Daoy (cell line): ENCODE data around the gene RHOC. TPM values are rescaled to one million over a fixed set of nuclear protein-coding genes. Genes with fewer than 3 reads are reported as not detected.

ENCODE experiments used
- DNase-seq: peaks from one replicate; pipeline ENCODE4 v3.0.0-alpha.2; 2015; ENCODE audit warnings: low read depth
- total RNA-seq: library from RNA; depleted of rRNA; stranded (reverse); fragments of >200 nt; shearing (Covaris generic); gene quantifications from 2 replicates; pipeline ENCODE4 v1.2.3, GENCODE V29; 2014

RHOC gene
- total RNA-seq, 1 experiment from 2014 or later: 443 TPM

DNA sequence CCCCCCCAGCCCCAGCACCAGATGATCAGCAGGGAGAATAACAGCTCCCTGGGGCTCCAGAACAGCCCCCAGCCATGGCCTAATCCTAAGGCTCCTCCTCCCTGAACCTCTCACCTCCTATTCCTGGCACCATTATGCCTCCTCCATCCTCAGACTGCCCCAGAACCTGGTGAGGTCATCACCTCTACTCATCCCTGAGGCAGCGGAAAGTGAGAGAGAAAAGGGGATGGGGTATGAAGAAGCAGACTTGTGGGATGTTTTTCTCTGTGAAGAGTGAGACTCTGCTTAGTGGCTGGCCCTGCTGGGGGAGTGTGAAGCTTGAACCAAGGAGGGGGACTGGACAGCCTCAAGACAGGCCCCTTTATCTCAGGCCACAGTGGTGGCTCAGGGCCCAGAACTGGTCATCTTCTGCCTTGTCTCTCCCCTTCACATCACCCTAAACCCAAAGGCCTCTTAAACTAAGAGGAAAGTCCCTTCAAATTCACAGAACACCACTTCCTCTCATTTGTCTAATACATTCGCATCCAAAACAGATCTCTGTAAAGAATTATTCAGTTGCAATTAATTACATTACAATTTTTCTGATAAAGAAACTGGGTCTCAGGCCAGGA lies 10.4 kb upstream of the RHOC start:
- DNase-seq: no peak

DNA sequence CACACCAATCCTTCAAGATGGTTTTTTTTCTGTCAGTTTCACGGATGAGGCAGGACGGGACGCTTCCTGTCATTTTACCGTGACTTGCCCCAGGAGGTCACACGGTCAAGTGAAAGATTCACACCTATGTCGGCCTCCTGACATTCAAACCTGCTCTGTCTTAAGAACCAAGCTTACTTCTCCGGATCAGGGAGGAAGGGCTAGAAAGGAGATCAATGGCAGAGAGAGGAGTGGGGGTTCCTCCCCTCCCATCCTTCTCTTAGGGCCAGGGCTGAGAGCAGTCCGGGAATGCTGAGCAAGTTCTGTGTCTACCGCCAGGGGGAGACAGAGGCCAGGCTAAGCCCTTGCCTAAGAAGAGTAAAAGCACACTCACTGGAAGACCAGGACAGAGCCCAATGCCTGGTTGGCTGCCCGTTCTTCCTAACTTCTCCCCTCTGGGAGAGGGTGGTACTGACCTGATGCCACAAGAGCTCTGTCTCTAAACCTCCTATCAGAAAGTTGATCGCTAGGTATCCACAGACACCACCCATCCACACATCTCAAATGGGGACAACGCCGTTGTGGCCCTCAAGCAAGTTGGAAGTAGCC lies 9.3 kb upstream of the RHOC start:
- DNase-seq: peak; percentile 95

DNA sequence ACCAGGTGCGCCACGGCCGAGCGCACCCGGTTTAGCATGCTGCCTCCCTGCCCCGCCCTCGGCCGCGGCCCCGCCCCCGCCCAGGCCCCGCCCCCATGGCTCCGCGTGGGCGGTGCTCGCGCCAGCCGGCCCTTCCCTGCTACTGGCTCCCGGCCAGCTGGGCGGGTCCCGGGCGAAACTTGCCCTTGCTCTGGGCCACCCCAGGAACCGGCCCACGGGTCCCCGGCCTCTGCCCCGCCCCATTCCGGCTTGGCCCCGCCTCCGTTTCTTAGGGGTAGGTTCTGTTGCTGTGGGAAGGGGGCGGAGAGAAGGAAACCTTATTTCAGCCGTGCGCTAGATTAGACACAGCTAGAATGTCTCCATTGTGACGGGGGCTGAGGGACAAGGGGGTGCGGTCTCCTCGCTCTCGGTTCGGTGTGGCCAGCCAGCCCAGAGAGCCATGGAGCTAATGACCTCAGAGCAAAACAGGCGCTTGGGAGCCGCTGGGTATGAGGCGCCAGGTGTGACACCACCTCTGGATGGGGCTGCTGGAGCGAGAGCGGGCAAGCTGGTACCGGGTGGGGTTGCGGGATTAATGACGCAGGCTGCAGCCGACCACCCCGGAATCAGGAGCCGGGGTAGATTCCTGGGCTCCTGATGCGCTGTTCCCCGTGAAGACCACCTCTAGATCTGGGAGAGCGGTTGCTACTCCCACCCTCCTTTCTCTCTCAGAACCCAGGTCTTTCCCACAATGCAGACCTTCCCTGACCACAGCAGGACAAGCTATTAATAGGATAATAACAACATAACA lies 8.5 kb upstream of the RHOC start, which contains the start of gene PPM1J:
PPM1J (minus strand) TSS at position 69 of the 790 bp plus-strand sequence; CDS start at position 38, 31 bp downstream.
- peak; percentile 99 for DNase-seq

DNA sequence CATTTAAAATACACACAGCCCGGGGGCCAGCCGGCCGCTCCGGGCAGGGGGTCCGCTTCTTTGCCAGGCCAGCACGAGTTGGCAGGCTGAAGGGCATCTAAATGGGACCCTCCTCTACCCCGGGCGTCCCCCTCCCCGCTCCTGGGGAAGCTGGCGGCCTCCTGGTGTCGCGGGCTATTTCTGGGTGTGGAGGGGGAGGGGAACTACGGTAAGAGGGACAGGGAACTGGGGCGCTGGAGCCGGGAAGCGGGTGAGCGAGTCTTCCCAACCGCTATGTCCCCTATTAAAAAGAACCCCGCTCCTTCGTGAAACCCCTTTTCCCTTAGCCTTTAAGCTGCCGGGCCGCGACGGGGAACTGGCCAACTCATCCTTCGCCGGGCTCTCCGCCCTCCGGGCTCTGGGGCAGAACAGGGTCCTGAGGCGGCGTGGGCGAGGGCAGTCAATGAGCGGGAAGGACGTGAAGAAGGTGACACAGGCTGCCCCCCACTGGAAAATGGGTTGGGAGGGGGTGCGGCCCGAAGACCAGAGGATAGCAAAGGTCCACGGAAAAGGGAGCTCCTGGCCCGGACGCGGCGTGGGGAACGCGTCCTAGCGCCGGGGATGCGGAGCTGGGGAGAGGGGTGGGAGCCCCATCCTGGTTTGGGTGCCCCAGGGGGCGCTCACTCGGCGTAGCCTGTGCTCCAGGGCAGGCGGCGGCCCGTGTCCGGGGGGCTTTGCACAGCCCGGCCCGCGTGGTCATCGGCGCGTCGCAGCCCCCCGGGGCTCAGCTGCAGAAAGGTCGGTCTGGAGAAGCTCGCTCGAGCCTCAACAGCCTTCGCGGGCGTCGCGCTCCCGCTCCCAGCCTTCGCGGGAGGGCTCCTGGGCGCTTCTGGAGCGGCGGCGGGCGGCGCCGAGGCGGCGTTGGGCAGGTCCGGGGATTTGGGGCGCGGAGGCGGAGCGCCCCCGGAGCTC lies 7.7 kb upstream of the RHOC start:
- no peak for DNase-seq

DNA sequence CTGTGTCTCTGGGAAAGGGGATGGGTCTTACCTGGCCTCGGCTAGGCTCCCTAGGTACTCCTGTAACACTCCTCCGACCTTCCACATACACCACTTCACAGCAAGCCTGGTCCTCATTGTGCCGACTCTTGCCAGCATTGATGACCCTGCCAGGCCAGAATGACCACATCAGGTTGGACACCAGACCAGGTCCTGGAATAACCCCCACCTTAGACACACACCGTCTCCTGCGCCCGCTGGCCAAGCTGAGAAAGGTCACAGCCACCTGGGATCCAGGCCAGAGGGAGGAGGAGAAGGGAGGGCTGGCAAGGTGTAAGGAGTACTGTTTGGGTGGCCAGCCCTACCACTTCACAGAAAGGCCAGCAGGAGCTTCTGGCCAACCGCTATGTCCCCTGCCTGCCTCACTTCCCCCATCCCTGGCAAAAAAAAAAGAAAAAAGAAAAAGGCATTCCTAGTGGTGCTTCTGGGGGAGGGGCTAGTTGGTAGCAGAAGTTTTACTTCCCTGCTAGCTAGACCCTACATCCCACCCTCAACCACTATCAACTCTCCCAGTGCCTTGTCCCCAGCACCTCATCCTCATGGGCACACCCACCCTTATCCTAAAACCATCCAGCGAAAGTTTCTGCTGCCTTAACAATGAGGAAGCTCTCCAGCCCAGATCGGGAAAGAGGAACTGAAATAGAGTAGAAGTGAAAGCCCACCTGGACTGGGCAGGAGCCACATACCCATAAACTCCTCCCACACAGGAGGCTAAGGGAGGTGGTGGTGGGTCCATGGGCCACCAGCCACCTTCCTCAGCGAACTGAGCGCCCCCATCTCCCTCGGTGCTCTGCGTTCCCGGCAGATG lies 6.8 kb upstream of the RHOC start:
- no peak for DNase-seq

DNA sequence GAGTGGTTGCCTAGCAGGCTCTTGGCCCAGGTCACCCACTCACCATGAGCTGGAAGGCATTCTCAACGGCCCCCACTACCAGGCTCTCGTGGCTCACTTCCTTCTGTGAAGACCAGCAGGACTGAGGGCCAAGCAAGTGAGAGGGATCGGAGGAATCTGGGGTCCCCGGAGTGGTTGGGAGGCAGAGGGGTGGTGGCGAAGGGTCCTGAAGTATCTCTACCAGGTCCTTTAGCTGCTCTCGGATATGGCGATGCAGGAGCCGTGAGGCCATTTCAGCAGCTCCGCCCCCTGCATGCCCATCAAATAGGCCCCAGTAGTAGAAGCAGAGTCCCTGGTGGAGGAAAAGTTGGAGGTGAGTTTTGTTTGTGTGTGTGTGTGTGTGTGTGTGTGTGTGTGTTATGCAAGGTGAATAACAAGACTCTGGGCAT lies 5.8 kb upstream of the RHOC start:
- no peak for DNase-seq

DNA sequence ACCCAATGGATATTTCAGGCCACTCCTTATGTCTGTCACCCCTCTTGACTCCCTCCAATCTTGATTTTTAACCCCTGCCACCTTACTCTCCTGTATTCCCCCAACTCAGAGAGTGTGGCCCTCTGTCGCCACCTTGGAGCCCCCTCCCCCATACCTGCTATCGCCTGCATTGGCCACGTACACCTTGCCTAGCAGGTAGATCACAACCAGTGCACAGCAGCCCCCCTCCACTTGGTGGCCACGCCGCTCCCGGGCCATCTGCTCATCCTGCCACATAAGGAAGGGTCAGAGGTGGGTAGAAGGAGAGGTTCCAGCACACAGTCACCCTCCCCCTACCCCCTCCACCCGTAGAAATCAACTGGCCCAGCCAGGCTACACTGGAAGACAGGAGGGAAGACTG lies 5.3 kb upstream of the RHOC start:
- DNase-seq: no peak

DNA sequence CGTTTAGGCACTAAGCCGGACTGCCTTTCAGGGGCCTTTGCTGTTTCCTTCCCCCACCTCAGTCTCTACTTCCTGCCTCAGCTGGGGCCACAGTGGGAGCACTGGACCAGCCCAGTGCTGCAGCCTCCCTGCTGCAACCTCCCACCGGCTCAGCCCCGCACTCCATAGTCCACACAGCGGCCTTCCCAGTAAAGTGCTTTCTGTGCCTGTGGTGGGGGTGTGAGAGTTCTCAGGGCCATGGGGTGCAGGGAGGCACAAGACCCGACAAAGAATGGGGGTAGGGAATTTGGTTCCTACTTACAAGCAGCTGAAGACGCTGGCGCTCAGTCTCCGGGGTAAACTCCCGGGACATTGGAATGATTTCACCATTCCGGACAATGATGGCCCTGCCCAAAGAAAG lies 4.7 kb upstream of the RHOC start:
- no peak for DNase-seq

DNA sequence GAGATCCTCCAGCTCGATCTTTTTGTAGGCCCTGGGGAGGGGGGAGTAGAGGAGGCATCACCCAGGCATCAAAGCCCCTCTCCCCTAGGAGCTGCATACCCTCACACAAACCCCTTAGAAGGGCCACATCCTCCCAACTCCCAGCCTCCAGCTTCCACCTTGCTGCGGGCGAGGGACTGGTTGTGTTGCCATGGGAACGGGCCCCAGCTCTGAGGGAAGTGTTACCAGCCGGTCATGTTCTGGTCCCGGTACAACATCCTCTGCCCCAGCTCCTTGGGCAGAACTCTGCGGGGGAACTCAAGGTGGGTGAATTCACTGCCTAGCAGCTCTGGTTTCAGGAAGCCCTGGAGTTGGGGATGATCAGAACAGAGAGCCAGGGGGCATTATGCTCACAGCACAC lies 4.1 kb upstream of the RHOC start:
- DNase-seq: no peak

DNA sequence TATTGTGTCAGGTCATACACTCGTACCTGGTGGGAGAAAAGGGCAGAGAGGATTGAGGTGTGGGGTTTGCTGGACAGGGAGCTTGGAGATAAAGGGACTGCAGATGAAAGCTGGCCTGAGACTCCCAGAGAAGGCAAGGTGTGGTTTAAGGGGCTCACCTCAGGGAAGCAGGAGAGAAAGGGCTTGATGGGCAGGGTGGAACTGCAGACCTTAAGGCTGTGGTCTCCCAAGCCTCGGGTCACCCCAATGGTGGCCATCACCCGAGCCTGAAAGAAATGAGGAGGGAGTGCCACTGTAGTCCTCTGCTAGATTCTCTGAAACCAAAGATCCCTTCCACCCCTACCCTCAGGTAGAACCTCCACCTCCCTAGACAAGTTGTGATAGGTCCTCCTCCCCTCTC lies 3.7 kb upstream of the RHOC start:
- no peak for DNase-seq

DNA sequence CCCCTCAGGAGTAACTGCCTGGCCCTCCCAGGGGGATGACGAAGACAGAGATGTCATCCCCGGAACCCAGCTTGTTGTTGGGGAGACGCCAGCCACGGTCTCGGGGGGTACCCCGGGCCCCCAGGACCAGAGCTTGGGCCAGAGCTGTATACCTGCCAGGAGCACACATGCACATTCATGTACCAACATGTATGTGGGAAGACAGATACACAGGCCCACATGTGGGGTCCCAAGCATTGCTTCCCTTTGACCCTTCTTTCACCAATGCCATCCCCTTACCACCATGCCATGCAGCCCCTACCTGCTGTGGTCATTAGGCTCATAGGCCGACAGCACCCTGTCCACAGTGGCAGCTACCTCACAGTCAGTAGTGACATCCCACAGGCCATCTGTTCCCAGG lies 3.2 kb upstream of the RHOC start:
- DNase-seq: no peak

DNA sequence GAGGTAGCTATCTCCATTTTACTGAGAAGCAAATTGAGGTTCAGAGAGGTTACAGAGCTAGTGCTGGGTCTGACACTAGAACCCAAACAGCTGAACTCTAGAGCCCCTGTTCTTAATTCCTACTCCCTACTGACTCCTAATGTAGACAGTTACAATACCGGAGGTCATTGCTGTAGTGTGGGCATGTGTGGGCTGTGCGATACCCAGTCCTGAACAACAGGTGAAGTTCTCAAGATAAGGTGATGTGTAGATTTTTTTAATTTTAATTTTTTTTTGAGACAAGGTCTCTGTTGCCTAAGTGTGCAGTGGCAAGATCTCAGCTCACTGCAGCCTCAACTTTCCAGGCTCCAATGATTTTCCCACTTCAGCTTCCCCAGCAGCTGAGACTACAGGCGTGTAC lies 1.6 kb upstream of the RHOC start:
- no peak for DNase-seq

DNA sequence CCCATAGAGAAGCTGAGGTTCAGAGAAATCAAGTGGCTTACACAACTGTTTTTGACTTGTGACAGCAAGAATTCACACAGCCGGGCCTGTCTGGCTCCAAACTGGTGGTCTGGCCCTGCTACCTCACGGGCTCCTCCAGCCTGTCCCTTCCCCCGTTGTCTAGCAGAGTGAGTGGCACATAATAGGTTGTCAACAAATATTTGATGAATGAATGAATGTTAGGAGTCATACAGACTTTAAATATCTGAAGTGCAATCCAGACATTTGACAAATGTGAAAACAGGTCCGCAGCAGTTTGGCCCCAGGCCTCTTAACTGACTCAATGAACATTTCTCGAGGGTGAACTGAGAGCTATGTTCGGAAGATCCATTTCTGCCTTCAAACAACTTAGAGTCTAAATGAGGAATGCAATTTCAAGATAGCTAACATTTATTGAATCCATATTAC lies 1.1 kb upstream of the RHOC start:
- no peak for DNase-seq

DNA sequence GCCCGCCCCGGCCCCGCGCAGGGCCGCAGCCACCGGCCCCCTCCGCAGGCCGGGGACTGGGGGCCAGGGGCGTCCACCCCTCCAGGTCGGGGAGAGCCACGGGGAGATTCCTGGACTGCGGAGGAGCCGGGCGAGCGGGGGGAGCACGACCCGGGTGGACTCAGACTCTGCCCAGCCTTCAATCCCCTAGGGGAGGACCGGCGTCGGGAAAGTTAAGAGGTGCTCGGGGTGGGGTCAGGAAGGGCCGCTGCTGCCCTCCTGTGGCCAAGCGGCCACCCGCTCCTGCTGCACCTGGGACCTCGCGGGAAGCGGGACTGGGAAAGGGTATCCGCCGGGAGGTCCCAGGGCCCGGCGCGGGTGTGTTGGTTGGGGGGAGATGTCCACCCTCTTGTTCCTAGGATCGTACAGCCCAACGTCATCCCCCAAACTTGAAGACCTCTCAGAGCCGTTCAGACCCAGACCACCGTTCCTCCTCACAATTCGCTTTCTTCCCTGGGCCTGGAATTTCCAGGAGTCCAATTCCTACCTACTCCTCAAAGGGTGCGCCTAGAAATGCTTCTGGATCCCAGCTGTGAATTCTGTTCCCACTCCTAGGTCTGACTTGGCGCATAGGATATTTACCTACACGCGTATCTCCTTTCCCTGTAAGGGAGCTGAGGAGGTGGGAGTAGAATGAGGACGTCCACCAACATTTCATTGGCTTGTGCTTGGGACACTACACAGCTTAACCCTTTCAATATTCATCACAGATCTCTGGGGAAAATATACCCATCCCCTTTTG lies 484 bp upstream of the RHOC start:
- DNase-seq: peak; percentile 97

DNA sequence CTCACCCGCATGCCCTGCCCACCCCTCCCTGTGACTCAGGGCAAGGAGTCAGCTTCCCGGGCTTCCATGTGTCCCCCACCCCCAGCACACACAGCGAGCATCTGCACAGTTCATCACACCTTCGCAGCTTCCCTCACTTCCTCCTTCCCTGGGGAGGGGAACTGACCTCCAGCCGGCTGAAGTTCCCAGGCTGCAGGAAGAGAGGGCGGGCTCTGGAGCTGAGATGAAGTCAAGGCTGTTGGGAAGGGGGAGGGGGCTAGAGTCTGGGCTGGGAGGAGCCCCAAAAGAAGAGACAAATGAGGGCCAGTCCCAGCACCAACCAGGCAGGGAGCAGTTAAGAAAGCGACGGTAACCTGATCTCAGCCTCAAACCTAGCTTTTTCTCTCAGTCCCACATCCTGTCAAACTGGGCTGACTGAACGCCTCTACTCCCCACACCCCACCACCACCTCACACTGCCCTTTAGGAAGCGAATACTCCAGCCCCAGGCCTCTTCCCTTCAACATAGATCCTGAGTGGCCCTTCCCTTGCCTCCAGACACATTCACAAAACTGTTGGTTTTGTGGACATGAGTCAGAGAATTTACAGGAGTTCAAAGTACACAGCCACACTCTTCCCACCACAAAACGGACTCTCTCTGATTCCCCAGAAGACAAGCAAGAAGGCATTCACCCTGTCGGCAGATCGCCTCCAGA lies 1.8 kb downstream of the RHOC start:
- DNase-seq: peak; percentile 100

DNA sequence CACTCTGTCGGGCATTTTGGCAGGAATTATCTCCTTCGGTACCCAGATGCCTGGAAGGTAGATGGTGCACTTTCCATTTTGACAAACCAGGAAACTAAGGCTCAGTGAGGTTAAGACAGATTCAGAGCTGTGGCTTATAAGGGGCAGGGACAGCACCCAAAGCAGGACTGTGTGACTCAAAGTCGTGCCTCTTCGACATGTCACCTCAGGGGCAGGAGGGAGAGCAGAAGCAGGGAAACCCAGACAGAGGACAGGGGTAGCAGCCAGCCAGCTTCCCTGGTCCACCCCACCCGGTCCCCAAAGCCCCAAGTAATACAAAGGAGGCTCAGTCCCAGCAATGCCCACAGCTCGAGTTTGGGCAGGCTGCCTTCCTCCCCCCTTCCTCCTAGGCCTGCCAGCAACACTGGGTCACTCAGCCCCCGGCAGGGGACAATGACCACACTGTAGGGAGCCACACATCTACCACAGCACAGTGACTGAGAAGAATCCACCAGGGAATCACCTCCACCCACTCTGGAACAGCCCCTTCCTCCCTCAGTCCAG lies 2.5 kb downstream of the RHOC start:
- no peak for DNase-seq

DNA sequence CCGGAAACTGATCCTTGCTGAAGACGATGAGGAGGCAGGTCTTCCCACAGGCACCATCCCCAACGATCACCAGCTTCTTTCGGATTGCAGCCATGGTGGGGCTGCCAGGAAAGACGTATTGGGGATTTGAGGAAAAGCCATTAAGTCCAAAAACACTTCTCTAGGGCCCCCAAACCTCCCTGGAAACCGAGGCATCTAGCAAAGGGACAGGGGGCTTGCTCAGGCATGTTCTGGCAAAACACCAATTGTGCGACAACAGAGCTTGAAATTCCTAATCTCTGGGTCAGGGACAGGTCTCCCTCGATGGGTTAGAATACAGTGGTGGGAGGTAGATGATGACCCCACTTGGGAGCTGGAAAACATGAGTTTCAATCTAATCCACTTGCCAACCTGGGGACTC lies 3.2 kb downstream of the RHOC start:
- no peak for DNase-seq

DNA sequence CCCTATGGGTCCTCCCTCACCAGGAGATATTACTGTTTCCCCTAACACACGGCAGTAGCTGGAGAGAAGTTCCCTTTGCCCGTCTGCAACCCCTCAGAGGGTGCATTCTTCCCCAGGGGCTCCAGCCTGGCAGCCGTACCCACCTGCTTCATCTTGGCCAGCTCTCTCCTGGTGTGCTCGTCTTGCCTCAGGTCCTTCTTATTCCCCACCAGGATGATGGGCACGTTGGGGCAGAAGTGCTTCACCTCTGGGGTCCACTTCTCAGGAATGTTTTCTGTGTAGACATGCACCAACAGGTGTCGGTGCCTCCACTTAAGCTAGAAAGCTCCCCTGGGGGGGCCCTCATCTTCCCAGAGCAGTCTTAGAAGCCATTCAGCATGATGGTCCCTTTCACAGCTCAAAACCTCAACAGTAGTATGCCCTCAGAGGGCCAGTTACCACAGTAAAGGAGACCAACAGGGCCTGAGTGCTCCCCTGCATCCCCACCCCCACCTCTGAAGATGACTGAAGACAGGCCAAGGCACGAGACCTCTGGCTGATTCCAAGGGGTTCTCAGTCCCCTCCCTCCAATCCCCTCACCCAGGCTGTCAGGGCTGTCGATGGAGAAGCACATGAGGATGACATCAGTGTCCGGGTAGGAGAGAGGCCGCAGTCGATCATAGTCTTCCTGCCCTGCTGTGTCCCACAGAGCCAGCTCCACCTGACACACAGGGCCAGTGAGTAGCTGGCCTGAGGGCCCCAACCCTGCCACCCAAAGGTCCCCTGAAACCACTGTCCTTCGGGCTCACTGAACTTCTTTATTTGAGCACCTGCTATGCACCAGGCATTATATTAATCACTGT lies 4.3 kb downstream of the RHOC start:
- no peak for DNase-seq
